ENCODE measurements around the gene FAIM.
A peak's percentile ranks its signal among the peaks of the same experiment; 100 is the strongest.
"Not testable (repeated sequence)": the region's sequence is repeated elsewhere in the genome, so short reads cannot be mapped to it uniquely, and the experiment has no call there.

The FAIM gene

DNA sequence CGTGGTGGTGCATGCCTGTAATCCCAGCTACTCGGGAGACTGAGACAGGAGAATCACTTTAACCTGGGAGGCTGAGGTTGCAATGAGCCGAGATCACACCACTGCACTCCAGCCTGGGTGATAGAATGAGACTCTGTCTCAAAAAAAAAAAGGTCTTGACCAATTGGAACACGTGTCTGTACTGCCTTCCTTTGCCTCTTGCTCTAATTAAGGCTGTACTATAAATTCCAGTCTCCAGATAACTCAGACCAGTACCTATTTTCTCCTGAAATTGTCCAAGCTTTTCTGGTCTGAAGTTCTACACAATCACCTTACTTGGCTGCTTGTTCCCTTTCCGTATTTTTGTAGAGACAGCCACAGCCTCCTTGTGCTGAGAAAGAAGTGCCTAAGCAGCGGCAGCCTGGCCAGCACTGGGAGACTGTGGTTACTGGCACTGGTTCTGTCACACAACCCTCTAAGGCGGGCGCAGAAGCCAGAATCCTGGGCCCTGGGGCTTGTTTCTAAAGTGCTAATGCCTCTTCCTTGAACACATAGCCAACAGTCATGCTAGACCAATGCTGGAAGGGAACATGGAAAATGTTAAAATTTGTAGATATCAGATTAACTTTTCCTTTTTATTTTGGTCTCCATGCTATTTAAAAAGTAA, 8.3 kb upstream of the FAIM start:
- DNase-seq, result peak in 1 of 10 donors; percentile 78
- intact Hi-C loops (cut with DNase I), result no loop called here

DNA sequence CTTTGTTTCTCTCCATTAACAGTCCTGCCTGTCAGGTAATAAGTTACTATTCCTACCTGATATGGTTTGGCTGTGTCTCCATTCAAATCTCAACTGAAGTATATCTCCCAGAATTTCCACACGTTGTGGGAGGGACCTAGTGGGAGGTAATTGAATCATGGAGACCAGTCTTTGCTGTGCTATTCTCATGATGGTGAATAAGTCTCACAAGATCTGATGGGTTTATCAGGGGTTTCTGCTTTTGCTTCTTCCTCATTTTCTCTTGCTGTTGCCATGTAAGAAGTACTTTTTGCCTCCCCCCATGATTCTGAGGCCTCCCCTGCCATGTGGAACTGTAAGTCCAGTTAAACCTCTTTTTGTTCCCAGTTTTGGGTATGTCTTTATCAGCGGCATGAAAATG, 6.9 kb upstream of the FAIM start:
- intact Hi-C loops (cut with DNase I); DNase-seq: not testable (repeated sequence)

DNA sequence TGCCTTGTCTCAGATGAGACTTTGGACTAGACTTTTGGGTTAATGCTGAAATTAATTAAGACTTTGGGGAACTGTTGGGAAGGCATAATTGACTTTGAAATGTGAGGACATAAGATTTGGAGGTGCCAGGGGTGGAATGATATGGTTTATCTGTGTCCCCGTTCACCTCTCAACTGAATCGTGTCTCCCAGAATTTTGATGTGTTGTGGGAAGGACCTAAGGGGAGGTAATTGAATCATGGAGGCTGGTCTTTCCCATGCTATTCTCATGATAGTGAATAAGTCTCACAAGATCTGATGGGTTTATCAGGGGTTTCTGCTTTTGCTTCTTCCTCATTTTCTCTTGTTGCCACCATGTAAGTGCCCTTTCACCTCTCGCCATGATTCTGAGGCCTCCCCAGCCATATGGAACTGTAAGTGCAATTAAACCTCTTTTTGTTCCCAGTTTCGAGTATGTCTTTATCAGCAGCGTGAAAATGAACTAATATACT, 4.4 kb upstream of the FAIM start:
- DNase-seq; intact Hi-C loops (cut with DNase I): not testable (repeated sequence)

DNA sequence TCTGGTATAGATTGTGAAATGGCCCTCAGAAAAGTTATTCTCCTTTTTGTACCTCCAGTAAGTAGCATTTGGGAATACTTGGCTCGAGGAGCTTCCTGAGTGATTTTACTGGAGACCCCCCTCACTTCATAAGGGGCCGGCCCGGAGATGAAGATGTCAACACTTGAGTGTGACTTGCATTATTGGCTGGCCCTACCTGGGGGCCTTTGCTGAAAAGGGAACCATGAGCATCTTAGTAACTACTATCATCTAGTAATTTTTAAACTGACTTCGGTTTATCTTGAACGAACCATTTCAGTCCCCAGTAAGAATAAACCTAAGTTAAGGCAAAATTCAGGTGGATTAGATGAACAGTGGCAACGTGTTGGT, 1.3 kb downstream of the FAIM start:
- DNase-seq, result no peak
- intact Hi-C loops (cut with DNase I), result loop anchor here (5.0 kb wide), 1 partner anchor 302 kb away; no protein-coding TSS in a partner anchor

DNA sequence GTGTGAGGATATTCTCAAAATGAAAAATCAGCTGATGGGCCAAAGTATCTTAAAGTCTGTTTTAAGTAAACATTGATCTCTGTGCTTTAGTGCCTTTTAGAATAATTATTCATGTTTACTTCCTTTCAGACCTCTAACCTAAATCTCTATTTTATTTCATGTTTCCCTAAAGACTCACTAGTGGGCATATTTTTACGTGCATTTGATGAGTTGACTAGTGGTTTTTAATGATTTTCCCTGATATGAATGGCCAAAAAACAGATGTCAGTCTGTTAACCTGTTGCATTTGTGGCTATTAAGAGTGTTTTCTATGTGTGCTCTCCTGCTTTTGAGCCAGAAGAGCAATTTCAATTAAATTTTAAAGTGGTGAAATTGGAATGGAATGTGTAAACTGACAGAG, 6.9 kb downstream of the FAIM start:
- DNase-seq, result no peak
- intact Hi-C loops (cut with DNase I), result no loop called here

DNA sequence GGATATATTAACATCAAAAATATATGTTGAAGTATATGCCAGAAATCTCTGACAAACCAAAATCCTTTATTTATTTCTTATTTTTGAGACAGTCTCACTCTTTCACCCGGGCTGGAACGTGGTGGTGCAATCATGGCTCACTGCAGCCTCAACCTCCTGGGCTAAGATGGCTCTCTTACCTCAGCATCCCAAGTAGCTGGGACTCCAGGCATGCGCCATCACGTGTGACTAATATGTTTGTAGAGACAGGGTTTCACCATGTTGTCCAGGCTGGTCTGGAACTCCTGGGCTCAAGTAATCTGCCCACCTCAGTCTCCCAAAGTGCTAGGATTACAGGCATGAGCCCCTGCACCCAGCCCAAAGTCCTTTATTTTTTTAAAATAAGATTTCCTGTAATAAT, 11.9 kb downstream of the FAIM start:
- intact Hi-C loops (cut with DNase I), result no loop called here
- no peak for DNase-seq

DNA sequence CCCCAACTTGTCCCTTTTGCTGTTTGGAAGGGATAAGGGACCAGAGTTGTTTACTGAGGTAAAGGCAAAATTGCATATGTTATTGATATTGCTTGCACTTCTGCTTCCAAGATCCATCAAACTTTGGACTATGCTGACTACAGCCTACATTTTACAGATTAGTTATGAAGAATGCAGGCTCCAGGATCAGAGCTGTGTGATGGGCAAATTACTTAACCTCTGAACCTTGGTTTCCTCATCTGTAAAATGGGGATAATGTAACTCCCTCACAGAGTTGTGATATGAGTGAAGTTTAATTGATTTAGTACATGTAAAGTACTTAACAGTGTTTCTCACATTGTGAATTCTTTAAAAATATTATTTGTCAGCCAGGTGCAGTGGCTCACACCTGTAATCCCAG, 15.9 kb downstream of the FAIM start:
- no peak for DNase-seq
- intact Hi-C loops (cut with DNase I), result no loop called here

DNA sequence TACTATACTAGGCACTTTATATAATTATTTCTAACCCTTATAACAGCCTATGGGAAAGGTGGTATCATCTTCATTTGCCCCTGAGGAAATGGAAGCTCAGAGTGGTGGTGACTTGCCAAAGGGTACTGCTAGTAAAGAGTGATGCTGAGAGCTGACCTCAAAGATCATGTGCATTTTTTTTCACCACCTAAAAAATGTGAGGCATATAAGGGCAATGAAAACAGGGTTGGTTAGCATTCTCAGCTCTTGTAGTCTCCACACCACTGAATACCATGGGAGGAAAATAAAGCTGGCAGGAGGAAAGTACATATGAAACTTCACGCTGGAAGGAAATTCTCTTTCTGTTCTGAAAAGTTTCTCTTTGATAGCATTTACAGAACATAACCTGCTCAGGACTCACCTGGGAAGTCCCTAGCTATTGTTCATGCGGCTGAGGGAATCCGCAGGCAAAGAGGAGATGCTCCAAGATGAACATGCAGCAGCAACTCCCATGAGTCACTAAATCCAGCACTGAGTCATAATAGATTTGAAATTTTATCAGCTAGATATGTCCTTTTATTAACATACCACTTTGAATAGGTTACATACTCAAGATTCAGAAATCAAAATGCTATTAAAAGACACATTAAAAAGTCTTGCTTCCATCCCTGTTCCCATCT, 17.3 kb downstream of the FAIM start:
- no peak for DNase-seq
- intact Hi-C loops (cut with DNase I), result no loop called here

DNA sequence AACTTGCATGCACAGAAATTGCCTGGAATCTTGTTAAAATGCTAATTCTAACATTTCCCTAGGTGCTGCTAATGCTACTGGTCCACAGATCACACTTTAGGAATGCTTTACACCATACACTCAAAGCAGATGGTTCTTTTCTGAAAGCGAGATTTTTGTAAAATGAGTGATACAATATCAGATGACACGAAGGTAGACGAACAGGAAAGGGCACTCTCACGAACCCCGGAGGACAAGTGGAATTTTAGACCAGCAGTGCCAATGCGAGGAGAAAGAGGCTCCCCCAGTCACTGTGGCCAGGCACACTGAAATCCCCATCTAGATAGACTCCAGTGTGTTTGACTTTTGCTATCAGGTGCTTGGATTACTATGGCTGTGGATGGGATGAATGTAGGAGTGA, 21.0 kb downstream of the FAIM start:
- intact Hi-C loops (cut with DNase I), result no loop called here
- no peak for DNase-seq

DNA sequence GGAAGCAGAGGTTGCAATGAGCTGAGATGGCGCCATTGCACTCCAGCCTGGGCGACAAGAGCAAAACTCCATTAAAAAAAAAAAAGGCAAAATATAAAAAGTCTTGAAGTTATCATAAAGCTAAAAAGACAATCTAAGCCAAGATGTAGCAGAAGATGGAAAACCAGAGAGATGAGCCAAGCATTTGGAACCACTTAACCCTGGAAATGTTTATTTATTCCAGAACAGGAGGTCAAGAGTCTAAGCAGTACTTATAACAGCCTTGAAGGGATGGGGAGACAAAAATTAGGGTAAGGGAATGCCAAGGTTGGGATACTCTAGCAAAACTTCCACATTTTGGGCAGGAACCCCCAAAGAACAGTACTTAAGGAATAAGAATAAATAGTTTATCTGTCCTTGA, 30.1 kb downstream of the FAIM start:
- no peak for DNase-seq
- intact Hi-C loops (cut with DNase I), result no loop called here

DNA sequence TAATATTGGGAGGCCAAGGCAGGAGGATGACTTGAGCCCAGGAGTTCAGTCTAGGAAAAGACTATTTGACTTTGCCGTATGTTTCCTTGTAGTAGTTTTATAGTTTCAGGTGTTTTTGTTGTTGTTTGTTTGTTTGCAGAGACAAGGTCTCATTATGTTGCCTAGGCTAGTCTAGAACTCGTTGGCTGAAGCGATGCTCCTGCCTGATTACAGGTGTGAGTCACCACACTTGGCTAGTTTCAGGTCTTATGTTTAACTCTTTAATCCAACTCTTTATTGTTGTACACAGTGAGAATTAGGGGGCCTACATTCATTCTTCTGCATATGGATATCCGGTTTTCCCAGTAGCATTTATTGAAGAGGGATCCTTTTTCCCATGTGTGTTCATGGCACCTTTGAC, 32.0 kb downstream of the FAIM start:
- no peak for DNase-seq
- intact Hi-C loops (cut with DNase I), result no loop called here

DNA sequence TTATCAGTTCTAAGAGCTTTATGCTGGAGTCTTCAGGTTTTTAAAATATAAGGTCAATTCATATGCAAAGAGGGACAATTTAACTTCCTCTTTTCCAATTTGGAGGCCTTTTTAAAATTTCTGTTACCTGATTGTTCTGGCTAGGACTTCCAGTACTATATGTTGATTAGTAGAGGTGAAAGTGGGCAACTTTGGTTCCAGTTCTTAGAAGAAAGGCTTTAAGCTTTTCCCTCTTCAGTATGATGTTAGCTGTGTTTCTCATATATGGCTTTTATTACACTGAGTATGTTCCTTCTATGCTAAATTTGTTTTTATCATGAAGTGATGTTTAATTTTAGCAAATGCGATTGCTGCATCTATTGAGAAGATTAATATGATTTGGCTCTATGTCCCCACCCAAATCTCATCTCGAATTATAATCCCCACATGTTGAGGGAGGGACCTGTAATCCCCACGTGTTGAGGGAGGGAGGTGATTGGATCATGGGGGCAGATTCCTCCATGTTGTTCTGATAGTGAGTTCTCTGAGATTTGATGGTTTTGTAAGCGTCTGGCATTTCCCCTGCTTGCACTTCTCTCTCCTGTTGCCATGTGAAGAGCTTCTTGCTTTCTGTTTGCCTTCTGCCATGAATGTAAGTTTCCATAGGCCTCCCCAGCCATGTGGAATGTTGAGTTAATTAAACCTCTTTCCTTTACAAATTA, 33.8 kb downstream of the FAIM start:
- no peak for DNase-seq
- intact Hi-C loops (cut with DNase I), result no loop called here

DNA sequence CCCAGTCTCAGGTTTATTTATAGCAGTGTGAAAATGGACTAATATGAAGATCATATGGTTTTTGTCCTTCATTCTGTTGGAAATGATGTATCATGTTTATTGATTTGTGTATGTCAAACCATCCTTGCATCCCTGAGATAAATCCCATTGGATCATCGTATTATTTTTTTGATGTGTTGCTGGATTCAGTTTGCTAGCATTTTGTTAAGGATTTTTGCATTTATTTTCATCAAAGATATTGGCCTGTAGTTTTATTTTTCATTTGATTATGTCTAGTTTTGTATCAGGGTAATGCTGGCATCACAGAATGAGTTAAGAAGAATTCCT, 34.3 kb downstream of the FAIM start:
- intact Hi-C loops (cut with DNase I), result no loop called here

DNA sequence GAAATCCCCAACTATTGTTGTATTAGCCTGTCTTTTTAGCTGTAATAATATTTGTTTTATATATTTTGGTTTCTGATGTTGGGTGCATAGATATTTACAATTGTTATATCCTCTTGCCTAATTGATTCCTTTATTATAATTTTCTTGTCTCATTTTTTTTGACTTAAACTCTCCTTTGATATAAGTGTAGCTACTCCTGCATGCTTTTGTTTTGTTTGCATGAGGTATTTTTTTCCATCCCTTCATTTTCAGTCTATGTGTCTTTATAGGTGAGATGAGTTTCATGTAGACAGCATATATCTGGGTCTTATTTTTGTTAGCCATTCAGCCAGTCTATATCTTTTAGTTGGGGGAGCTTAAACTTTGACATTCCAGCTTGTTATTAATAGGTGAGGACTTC, 37.4 kb downstream of the FAIM start:
- intact Hi-C loops (cut with DNase I), result no loop called here
- no peak for DNase-seq

More for the DNA sequence above, 34.3 kb downstream of the FAIM start:
- no peak for DNase-seq

DNA sequence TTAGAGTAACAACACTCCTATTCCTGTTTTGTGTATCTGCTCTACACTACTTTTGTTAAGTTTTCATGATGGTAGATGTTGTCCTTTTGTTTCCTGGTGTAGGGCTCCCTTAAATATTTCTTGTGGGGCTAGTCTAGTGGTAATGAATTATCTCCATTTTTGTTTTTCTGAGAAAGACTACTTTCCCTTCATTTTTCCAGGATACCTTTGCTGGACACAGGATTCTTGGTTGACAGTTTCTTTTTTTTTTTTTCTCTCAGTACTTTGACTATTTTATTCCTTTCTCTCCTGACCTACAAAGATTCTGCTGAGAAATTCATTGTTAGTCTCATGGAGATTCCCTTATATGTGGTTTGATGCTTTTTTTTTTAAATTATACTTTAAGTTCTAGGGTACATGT, 37.9 kb downstream of the FAIM start:
- DNase-seq, result no peak
- intact Hi-C loops (cut with DNase I), result no loop called here

DNA sequence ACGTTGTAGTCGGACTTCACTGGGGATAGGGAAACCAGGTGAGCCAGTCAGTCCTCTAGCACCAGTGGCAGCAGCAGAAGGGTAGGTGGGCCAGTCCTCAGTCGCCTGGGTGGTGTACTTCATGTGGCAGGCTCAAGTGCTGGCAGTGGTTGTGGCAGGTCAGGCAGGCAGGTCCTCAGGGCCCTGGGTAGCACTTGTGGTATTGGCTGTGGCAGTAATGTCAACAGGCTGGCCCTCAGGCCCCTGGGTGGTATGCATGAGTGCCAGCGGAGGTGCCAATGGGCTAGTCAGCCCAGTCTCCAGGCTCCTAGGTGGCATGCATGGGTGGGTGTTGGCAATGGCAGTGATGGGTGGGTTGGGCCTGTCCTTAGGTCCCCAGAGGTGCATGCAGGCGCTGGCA, 40.6 kb downstream of the FAIM start:
- intact Hi-C loops (cut with DNase I), result no loop called here
- no peak for DNase-seq

DNA sequence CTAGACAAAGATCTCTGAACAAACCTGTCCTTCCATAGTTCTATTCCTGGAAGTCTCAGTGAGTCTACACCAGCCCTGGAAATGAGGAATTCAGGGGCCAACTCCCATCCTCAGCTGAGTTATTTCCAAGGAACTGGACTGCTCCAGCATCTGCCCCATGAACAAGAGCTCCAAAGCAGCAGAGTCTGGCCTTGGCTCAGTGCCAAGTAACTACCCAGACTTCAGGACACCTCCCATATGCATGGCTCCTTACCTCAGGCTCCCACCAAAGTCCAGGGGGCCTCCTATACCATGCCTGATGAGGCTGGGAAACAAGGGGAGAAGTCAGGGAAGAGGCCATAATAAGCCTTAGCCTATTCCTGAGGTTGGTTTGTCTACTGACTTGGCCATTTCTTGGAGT, 45.0 kb downstream of the FAIM start:
- intact Hi-C loops (cut with DNase I), result no loop called here
- no peak for DNase-seq

DNA sequence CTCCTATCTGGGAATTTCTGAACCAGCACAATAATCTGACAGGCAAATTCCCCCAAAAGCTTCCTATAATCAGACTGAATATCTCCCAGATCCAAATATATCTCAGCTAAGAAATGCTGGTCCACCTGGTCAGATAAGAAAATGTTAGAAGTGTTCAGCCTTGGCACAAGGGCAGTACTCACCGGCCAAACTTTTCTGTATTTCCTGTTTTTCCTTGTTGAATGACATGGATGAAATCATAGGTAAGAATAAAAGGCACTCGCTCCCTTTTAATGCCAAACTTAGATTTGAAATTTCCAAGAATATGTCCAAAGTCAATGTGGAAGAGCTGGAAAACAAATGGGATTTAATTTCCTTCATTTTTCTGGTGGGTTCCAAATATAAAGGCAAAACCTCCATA, 48.9 kb downstream of the FAIM start:
- no peak for DNase-seq
- intact Hi-C loops (cut with DNase I), result no loop called here

DNA sequence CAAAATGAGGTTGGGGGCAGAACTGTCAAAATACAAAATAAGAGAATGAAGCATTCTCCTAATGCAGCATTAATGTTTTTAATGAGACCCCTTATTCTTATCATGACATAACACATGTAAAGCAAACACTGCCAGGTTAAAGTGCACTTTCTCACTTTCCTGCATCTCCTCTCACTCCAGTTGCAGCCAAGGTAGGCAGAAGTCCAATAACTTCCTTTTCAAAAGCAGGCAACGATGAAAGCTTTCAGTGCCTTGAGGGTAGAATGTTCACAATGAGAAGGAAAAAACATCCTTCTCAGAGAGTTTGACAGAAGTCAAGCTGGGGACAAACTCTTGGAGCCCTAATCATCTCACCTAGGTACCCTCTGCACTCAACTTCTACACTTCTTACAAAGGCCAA, 59.5 kb downstream of the FAIM start:
- intact Hi-C loops (cut with DNase I), result no loop called here
- DNase-seq, result no peak

DNA sequence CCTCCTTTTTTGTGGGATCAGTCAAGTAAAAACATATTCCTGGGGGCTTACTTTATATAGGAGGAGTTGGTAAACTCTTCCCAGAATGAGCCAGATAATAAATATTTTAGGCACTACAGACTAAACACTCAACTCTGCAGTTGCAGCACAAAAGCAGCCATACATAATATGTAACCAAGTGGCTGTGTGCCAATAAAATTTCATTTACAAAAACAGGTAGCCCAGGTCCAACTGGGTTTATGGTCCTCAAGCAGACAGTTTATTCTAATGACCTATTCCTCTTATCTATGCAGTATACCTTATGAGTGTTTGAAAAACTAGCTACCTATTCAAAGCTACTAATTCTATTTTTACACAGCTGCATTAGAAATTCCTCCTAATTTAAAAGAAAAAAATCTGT, 61.8 kb downstream of the FAIM start:
- intact Hi-C loops (cut with DNase I), result no loop called here

DNA sequence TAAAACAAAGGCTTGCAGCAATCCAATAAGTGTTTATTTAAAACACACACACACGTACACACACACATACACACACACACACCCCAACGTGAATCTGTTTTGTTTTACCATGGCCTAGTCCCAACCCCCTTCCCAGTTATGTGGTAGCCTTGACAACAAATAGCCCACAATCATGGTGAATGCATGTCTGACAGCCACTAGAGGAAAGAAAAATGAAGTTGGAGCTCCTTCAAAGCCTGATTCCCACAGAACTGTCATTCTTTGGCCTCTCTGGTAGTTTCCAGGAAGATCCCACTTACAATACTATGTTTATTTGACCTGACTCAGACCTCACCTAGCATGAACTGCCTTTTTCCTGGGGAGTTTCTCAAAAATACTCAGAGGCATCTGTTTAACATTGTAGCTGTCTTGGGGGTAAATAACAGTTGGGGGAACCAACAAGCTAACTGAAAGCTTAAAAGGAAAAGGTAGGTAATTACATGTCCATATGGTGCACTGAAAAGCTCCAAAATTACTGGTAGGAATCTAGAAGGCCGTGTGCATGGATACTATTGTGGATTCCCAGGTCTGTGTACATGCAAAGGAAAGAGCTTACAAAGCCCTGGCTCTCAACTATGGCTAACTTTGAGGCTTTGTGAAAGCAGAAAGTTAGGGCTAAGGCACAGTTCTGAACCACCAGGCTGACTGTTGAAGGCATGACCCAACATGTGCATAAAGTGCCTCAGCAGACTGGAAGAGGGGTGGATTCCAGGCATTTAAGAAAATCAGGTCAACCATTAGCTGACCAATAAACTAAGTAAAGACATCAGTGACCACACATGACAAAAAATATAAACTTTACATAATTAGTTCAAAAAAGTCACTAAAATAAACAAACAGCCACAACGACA, 65.3 kb downstream of the FAIM start:
- intact Hi-C loops (cut with DNase I), result no loop called here
- no peak for DNase-seq

More for the DNA sequence above, 61.8 kb downstream of the FAIM start:
- DNase-seq, result no peak

Measured in posterior cingulate gyrus (tissue), 11 donors.